Measurements from ENCODE around the gene SLC2A2.

The SLC2A2 gene

GRCh38 chr3:170959457-170959856 lies 67.1 kb downstream of the SLC2A2 start:
- H3K27ac ChIP-seq (ENCODE audit: low read depth, low read length) = no peak overlapping the region
- no peak overlapping the region for H2BK12ac ChIP-seq (ENCODE audit: low read length)
- H2AK5ac ChIP-seq (ENCODE audit: low read length) = no peak overlapping the region
- H3K4ac ChIP-seq (ENCODE audit: low read depth, low read length) = no peak overlapping the region
- no peak for DNase-seq
- H3K79me1 ChIP-seq (ENCODE audit: low read length) = no peaks in the 10 kb centered on the region
- H3K9ac ChIP-seq (ENCODE audit: low read length) = no peak overlapping the region
- H3K79me2 ChIP-seq (ENCODE audit: control insufficient read depth, insufficient read depth, low read length, poor library complexity) = no peaks in the 10 kb centered on the region
- no CpG with 5 or more reads among the region's 1 CpG for WGBS (ENCODE audit: extremely low coverage, insufficient coverage, insufficient read length)
- no peak overlapping the region for H3K14ac ChIP-seq (ENCODE audit: low read length)
- H2BK5ac ChIP-seq (ENCODE audit: low read depth, low read length, poor library complexity) = no peak overlapping the region
- no peaks in the 10 kb centered on the region for H3K4me1 ChIP-seq (ENCODE audit: control insufficient read depth in 1 of 2, insufficient read depth in 2 of 2, low read length in 2 of 2)
- no peak overlapping the region for H3K23ac ChIP-seq (ENCODE audit: low read length)
- no peak overlapping the region for H4K8ac ChIP-seq (ENCODE audit: low read depth, low read length)
- H3K27me3 ChIP-seq (ENCODE audit: insufficient read depth, low read length) = no peaks in the 10 kb centered on the region
- H3K4me2 ChIP-seq (ENCODE audit: low read length) = no peak overlapping the region
- H3K9me3 ChIP-seq (ENCODE audit: insufficient read depth, low read depth, low read length) = no peaks in the 10 kb centered on the region
- no peak overlapping the region for H2AFZ ChIP-seq (ENCODE audit: insufficient read depth, low read length, poor library complexity)
- no peak overlapping the region for H4K12ac ChIP-seq (ENCODE audit: low read depth, low read length)
- H3K4me3 ChIP-seq (ENCODE audit: low read depth, low read length) = no peak overlapping the region
- no peaks in the 10 kb centered on the region for H3K36me3 ChIP-seq (ENCODE audit: control insufficient read depth in 1 of 2, insufficient read depth in 2 of 2, low read length in 2 of 2)
- no peak overlapping the region for H4K91ac ChIP-seq (ENCODE audit: low read depth, low read length)
- H3K18ac ChIP-seq (ENCODE audit: low read length) = no peak overlapping the region
- H2BK120ac ChIP-seq (ENCODE audit: insufficient read depth, low read length, poor library complexity) = no peak overlapping the region

GRCh38 chr3:170956647-170957046 lies 69.9 kb downstream of the SLC2A2 start:
- Histone ChIP-seq H3K27ac (ENCODE audit: low read depth, low read length) (no peak overlapping the region), H3K27me3 (ENCODE audit: insufficient read depth, low read length) (no peaks in the 10 kb centered on the region), H4K91ac (ENCODE audit: low read depth, low read length) (no peak overlapping the region), H2BK12ac (ENCODE audit: low read length) (no peak overlapping the region), H2AFZ (ENCODE audit: insufficient read depth, low read length, poor library complexity) (no peak overlapping the region), H3K36me3 (ENCODE audit: control insufficient read depth in 1 of 2, insufficient read depth in 2 of 2, low read length in 2 of 2) (no peaks in the 10 kb centered on the region), H3K79me1 (ENCODE audit: low read length) (no peaks in the 10 kb centered on the region), H3K4me3 (ENCODE audit: low read depth, low read length) (no peak overlapping the region), H3K18ac (ENCODE audit: low read length) (no peak overlapping the region), H2BK120ac (ENCODE audit: insufficient read depth, low read length, poor library complexity) (no peak overlapping the region), H3K4me1 (ENCODE audit: control insufficient read depth in 1 of 2, insufficient read depth in 2 of 2, low read length in 2 of 2) (no peaks in the 10 kb centered on the region), H2BK5ac (ENCODE audit: low read depth, low read length, poor library complexity) (no peak overlapping the region), H3K4ac (ENCODE audit: low read depth, low read length) (no peak overlapping the region), H3K79me2 (ENCODE audit: control insufficient read depth, insufficient read depth, low read length, poor library complexity) (no peaks in the 10 kb centered on the region), H3K9ac (ENCODE audit: low read length) (no peak overlapping the region), H3K23ac (ENCODE audit: low read length) (no peak overlapping the region), H3K9me3 (ENCODE audit: insufficient read depth, low read depth, low read length) (no peaks in the 10 kb centered on the region), H4K8ac (ENCODE audit: low read depth, low read length) (no peak overlapping the region), H3K14ac (ENCODE audit: low read length) (no peak overlapping the region), H3K4me2 (ENCODE audit: low read length) (no peak overlapping the region), H2AK5ac (ENCODE audit: low read length) (no peak overlapping the region), H4K12ac (ENCODE audit: low read depth, low read length) (no peak overlapping the region)
- no peak for DNase-seq

GRCh38 chr3:170953736-170954135 lies 72.8 kb downstream of the SLC2A2 start:
- no peaks in the 10 kb centered on the region for H3K27me3 ChIP-seq (ENCODE audit: insufficient read depth, low read length)
- no peak overlapping the region for H3K27ac ChIP-seq (ENCODE audit: low read depth, low read length)
- no peak overlapping the region for H2BK12ac ChIP-seq (ENCODE audit: low read length)
- no peak overlapping the region for H3K23ac ChIP-seq (ENCODE audit: low read length)
- no peak overlapping the region for H3K4me2 ChIP-seq (ENCODE audit: low read length)
- H2BK120ac ChIP-seq (ENCODE audit: insufficient read depth, low read length, poor library complexity) = no peak overlapping the region
- H2AFZ ChIP-seq (ENCODE audit: insufficient read depth, low read length, poor library complexity) = no peak overlapping the region
- no peaks in the 10 kb centered on the region for H3K4me1 ChIP-seq (ENCODE audit: control insufficient read depth in 1 of 2, insufficient read depth in 2 of 2, low read length in 2 of 2)
- H3K14ac ChIP-seq (ENCODE audit: low read length) = no peak overlapping the region
- no peak overlapping the region for H3K18ac ChIP-seq (ENCODE audit: low read length)
- DNase-seq = no peak
- no peak overlapping the region for H3K4me3 ChIP-seq (ENCODE audit: low read depth, low read length)
- no peaks in the 10 kb centered on the region for H3K36me3 ChIP-seq (ENCODE audit: control insufficient read depth in 1 of 2, insufficient read depth in 2 of 2, low read length in 2 of 2)
- no peak overlapping the region for H4K91ac ChIP-seq (ENCODE audit: low read depth, low read length)
- H3K9me3 ChIP-seq (ENCODE audit: insufficient read depth, low read depth, low read length) = no peaks in the 10 kb centered on the region
- H3K79me1 ChIP-seq (ENCODE audit: low read length) = no peaks in the 10 kb centered on the region
- H3K9ac ChIP-seq (ENCODE audit: low read length) = no peak overlapping the region
- no CpG with 5 or more reads among the region's 12 CpGs for WGBS (ENCODE audit: extremely low coverage, insufficient coverage, insufficient read length)
- H2AK5ac ChIP-seq (ENCODE audit: low read length) = no peak overlapping the region
- no peak overlapping the region for H4K8ac ChIP-seq (ENCODE audit: low read depth, low read length)
- H4K12ac ChIP-seq (ENCODE audit: low read depth, low read length) = no peak overlapping the region
- H3K4ac ChIP-seq (ENCODE audit: low read depth, low read length) = no peak overlapping the region
- H3K79me2 ChIP-seq (ENCODE audit: control insufficient read depth, insufficient read depth, low read length, poor library complexity) = no peaks in the 10 kb centered on the region
- H2BK5ac ChIP-seq (ENCODE audit: low read depth, low read length, poor library complexity) = no peak overlapping the region

GRCh38 chr3:170953229-170953628 lies 73.3 kb downstream of the SLC2A2 start:
- H4K91ac ChIP-seq (ENCODE audit: low read depth, low read length) = no peak overlapping the region
- no peaks in the 10 kb centered on the region for H3K27me3 ChIP-seq (ENCODE audit: insufficient read depth, low read length)
- no CpG with 5 or more reads among the region's 13 CpGs for WGBS (ENCODE audit: extremely low coverage, insufficient coverage, insufficient read length)

More at GRCh38 chr3:170953229-170953628, 73.3 kb downstream of the SLC2A2 start:
- Histone ChIP-seq H2BK120ac (ENCODE audit: insufficient read depth, low read length, poor library complexity) (no peak overlapping the region), H3K14ac (ENCODE audit: low read length) (no peak overlapping the region), H3K79me1 (ENCODE audit: low read length) (no peaks in the 10 kb centered on the region), H4K12ac (ENCODE audit: low read depth, low read length) (no peak overlapping the region), H3K4me3 (ENCODE audit: low read depth, low read length) (no peak overlapping the region), H4K8ac (ENCODE audit: low read depth, low read length) (no peak overlapping the region), H2AFZ (ENCODE audit: insufficient read depth, low read length, poor library complexity) (no peak overlapping the region), H3K23ac (ENCODE audit: low read length) (no peak overlapping the region), H3K4me2 (ENCODE audit: low read length) (no peak overlapping the region), H3K9me3 (ENCODE audit: insufficient read depth, low read depth, low read length) (no peaks in the 10 kb centered on the region), H2AK5ac (ENCODE audit: low read length) (no peak overlapping the region), H3K9ac (ENCODE audit: low read length) (no peak overlapping the region), H3K27ac (ENCODE audit: low read depth, low read length) (no peak overlapping the region), H2BK12ac (ENCODE audit: low read length) (no peak overlapping the region), H3K36me3 (ENCODE audit: control insufficient read depth in 1 of 2, insufficient read depth in 2 of 2, low read length in 2 of 2) (no peaks in the 10 kb centered on the region), H3K4ac (ENCODE audit: low read depth, low read length) (no peak overlapping the region), H3K79me2 (ENCODE audit: control insufficient read depth, insufficient read depth, low read length, poor library complexity) (no peaks in the 10 kb centered on the region), H3K4me1 (ENCODE audit: control insufficient read depth in 1 of 2, insufficient read depth in 2 of 2, low read length in 2 of 2) (no peaks in the 10 kb centered on the region), H2BK5ac (ENCODE audit: low read depth, low read length, poor library complexity) (no peak overlapping the region), H3K18ac (ENCODE audit: low read length) (no peak overlapping the region)
- no peak for DNase-seq

All from trophoblast cell (in vitro differentiated cells and primary cell).